ENCODE data around the gene CAST.
A peak's percentile ranks its signal among the peaks of the same experiment; 100 is the strongest.

The CAST gene

GRCh38 chr5:96751203-96752169 is 89.3 kb downstream of the CAST start:
- Histone ChIP-seq H3K27ac (no peak overlapping the region), H3K36me3 (peaks cover 78 to 93% (median 86%) of the 10 kb centered on the region in 3 donors), H3K27me3 (no peaks in the 10 kb centered on the region), H3K4me3 (no peak overlapping the region), H3K4me1 (no peaks in the 10 kb centered on the region), H3K9me3 (no peaks in the 10 kb centered on the region)
- DNase-seq, result no peak
- TF ChIP-seq CTCF (IDR thresholded peaks at IDR 0.05), result no peak
- intact Hi-C loops (cut with DNase I; ENCODE audit: low total_unique reads), result loop anchor here (10.0 kb wide), 2 partner anchors 407 to 413 kb away; no protein-coding TSS in a partner anchor

- H3K27ac ChIP-seq, result no peak overlapping the region
- DNase-seq, result no peak
Measured at GRCh38 chr5:96752341-96753016, 90.3 kb downstream of the CAST start.

GRCh38 chr5:96753017-96753397 is 90.8 kb downstream of the CAST start:
- Histone ChIP-seq H3K9me3 (no peaks in the 10 kb centered on the region), H3K27me3 (no peaks in the 10 kb centered on the region), H3K36me3 (peaks cover 78 to 93% (median 91%) of the 10 kb centered on the region in 3 donors), H3K4me3 (no peak overlapping the region), H3K27ac (no peak overlapping the region), H3K4me1 (no peaks in the 10 kb centered on the region)
- TF ChIP-seq CTCF (IDR thresholded peaks at IDR 0.05), result no peak
- intact Hi-C loops (cut with DNase I; ENCODE audit: low total_unique reads), result loop anchor here (10.0 kb wide), 2 partner anchors 408 to 412 kb away; no protein-coding TSS in a partner anchor
- no peak for DNase-seq

More at GRCh38 chr5:96752341-96753016, 90.3 kb downstream of the CAST start:
- Histone ChIP-seq H3K9me3 (no peaks in the 10 kb centered on the region), H3K36me3 (peaks cover 78 to 93% (median 91%) of the 10 kb centered on the region in 3 donors), H3K4me1 (no peaks in the 10 kb centered on the region), H3K4me3 (no peak overlapping the region), H3K27me3 (no peaks in the 10 kb centered on the region)
- intact Hi-C loops (cut with DNase I; ENCODE audit: low total_unique reads), result loop anchor here (10.0 kb wide), 2 partner anchors 408 to 412 kb away; no protein-coding TSS in a partner anchor
- peak; percentile 44 for TF ChIP-seq CTCF (IDR thresholded peaks at IDR 0.05)

- intact Hi-C loops (cut with DNase I; ENCODE audit: low total_unique reads), result loop anchor here (1.0 to 10.0 kb wide), 3 partner anchors 23 to 411 kb away; no protein-coding TSS in a partner anchor
- Histone ChIP-seq H3K4me3 (no peak overlapping the region), H3K27ac (no peak overlapping the region), H3K36me3 (peaks cover 77 to 93% (median 91%) of the 10 kb centered on the region in 3 donors), H3K27me3 (no peaks in the 10 kb centered on the region), H3K4me1 (no peaks in the 10 kb centered on the region), H3K9me3 (no peaks in the 10 kb centered on the region)
- TF ChIP-seq CTCF (IDR thresholded peaks at IDR 0.05), result no peak
- no peak for DNase-seq
Measured at GRCh38 chr5:96753848-96754247, 91.7 kb downstream of the CAST start.

- DNase-seq, result no peak
- Histone ChIP-seq H3K27ac (no peak overlapping the region), H3K9me3 (no peaks in the 10 kb centered on the region), H3K4me1 (no peaks in the 10 kb centered on the region), H3K27me3 (no peaks in the 10 kb centered on the region), H3K36me3 (peaks cover 76 to 81% (median 80%) of the 10 kb centered on the region in 3 donors), H3K4me3 (no peak overlapping the region)
- intact Hi-C loops (cut with DNase I; ENCODE audit: low total_unique reads), result loop anchor here (10.0 kb wide), 2 partner anchors 409 to 411 kb away; no protein-coding TSS in a partner anchor
- TF ChIP-seq CTCF (IDR thresholded peaks at IDR 0.05), result no peak
Measured at GRCh38 chr5:96755851-96756250, 93.7 kb downstream of the CAST start.

Data from tibial artery (tissue), 4 donors.